Measurements from ENCODE around the gene NVL.
"Not testable (repeated sequence)": the region's sequence is repeated elsewhere in the genome, so short reads cannot be mapped to it uniquely, and the experiment has no call there.

The NVL gene

DNA sequence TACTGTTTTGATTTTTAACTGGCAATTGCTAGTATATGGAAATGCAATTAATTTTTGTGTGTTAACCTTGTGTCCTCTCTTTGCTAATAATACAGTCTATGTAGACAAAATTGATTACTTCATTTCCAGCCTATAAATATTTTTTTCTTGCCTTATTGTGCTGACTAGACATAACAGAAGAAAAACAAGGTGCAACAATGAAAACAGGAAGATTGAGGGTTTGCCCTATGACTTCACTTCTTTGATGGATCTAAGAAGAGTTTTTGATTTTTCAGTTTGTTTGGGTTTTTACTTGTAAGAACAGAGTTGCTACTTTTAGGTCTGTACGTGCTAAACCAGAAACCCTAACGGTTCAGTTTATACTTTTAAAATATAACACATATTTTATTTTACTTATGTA lies 18.2 kb upstream of the NVL start:
- Histone ChIP-seq H3K36me3 (ENCODE audit: insufficient read depth, low read length) (no peaks in the 10 kb centered on the region), H3K9ac (ENCODE audit: low read depth, low read length) (no peak overlapping the region), H3K4me1 (ENCODE audit: insufficient read depth, low read length) (no peaks in the 10 kb centered on the region), H2AFZ (ENCODE audit: low read depth, low read length) (no peak overlapping the region), H3K9me3 (ENCODE audit: insufficient read depth, low read length, severe bottlenecking) (peaks cover 17% of the 10 kb centered on the region), H3K27me3 (ENCODE audit: insufficient read depth, low read length, poor library complexity) (no peaks in the 10 kb centered on the region), H4K20me1 (ENCODE audit: insufficient read depth, low read length) (no peaks in the 10 kb centered on the region), H3K4me2 (ENCODE audit: insufficient read depth, low read length) (no peak overlapping the region), H3K4me3 (ENCODE audit: low read depth in 1 of 2, low read length in 2 of 2) (no peak overlapping the region), H3K27ac (ENCODE audit: low read length) (no peak overlapping the region), H3K79me2 (ENCODE audit: insufficient read depth, low read length) (no peaks in the 10 kb centered on the region)
- no peak for DNase-seq
- no peak for ATAC-seq (ENCODE audit: insufficient read depth, low read depth)
- TF ChIP-seq CTCF (IDR thresholded peaks at IDR 0.05; ENCODE audit: borderline replicate concordance, extremely low read depth, low read length, poor library complexity, severe bottlenecking): no peak
- no peak for TF ChIP-seq EZH2 (IDR thresholded peaks at IDR 0.05; ENCODE audit: borderline replicate concordance, low read depth, low read length, severe bottlenecking)

DNA sequence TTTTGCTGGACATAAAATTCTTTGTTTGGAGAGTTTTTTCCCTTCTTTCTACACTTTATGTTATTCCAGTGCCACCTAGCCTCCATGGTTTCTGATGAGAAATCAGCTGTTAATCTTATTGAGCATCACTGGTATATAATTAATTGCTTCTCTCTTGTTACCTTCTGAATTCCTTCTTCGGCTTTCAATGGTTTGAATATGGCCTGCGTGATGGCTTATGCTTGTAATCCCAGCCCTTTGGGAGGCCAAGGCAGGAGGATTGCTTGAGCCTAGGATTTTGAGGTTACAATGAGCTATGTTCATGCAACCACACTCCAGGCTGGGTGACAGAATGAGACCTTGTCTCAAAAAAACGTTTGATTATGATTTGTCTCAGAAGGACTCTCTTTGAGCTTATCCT lies 13.7 kb upstream of the NVL start:
- Histone ChIP-seq H3K27ac (ENCODE audit: low read length) (no peak overlapping the region), H3K9ac (ENCODE audit: low read depth, low read length) (no peak overlapping the region), H3K36me3 (ENCODE audit: insufficient read depth, low read length) (no peaks in the 10 kb centered on the region), H3K79me2 (ENCODE audit: insufficient read depth, low read length) (no peaks in the 10 kb centered on the region), H3K4me2 (ENCODE audit: insufficient read depth, low read length) (no peak overlapping the region), H2AFZ (ENCODE audit: low read depth, low read length) (no peak overlapping the region), H3K9me3 (ENCODE audit: insufficient read depth, low read length, severe bottlenecking) (peaks cover 19% of the 10 kb centered on the region), H3K4me1 (ENCODE audit: insufficient read depth, low read length) (no peaks in the 10 kb centered on the region), H3K27me3 (ENCODE audit: insufficient read depth, low read length, poor library complexity) (no peaks in the 10 kb centered on the region), H4K20me1 (ENCODE audit: insufficient read depth, low read length) (no peaks in the 10 kb centered on the region), H3K4me3 (ENCODE audit: low read depth in 1 of 2, low read length in 2 of 2) (no peak overlapping the region)
- no peak for ATAC-seq (ENCODE audit: insufficient read depth, low read depth)
- TF ChIP-seq CTCF (IDR thresholded peaks at IDR 0.05; ENCODE audit: borderline replicate concordance, extremely low read depth, low read length, poor library complexity, severe bottlenecking) (no peak), EZH2 (IDR thresholded peaks at IDR 0.05; ENCODE audit: borderline replicate concordance, low read depth, low read length, severe bottlenecking) (no peak)
- DNase-seq: no peak

DNA sequence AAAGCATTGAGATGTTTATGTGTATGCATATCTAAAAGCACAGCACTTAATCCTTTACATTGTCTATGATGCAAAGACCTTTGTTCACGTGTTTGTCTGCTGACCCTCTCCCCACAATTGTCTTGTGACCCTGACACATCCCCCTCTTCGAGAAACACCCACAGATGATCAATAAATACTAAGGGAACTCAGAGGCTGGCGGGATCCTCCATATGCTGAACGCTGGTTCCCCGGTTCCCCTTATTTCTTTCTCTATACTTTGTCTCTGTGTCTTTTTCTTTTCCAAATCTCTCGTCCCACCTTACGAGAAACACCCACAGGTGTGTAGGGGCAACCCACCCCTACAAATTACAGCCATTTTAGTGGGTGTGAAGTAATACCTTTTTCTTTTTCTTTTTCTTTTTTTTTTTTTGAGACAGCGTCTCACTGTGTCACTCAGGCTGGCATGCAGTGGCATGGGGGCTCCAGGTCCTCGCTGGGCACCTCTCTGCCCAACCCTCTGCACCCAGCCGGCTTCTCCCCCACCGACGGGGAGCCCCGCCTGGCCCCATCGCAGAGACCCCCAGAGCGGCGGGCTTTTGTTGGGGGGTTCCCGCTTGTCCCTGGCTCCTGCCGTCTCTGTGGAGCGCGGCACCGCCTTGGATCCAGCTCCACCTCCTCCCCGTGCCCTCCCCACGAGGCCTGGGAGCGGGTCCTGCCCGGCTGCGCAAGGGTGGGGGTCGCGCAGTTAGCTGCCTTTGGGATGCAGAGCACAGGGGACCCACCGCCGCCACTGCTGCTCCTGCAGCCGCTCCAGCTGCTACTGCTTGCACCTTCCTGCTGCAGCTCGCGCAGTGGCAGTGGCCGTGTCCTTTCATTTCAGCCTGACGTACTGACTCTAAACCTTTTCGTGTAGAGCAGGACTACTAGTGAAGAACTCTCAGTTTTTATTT lies 10.7 kb upstream of the NVL start:
- H3K9me3 ChIP-seq (ENCODE audit: insufficient read depth, low read length, severe bottlenecking): peaks cover 19% of the 10 kb centered on the region
- not testable (repeated sequence) for H4K20me1 ChIP-seq (ENCODE audit: insufficient read depth, low read length); H3K4me2 ChIP-seq (ENCODE audit: insufficient read depth, low read length); H3K4me3 ChIP-seq (ENCODE audit: low read depth in 1 of 2, low read length in 2 of 2); H3K27me3 ChIP-seq (ENCODE audit: insufficient read depth, low read length, poor library complexity); H3K4me1 ChIP-seq (ENCODE audit: insufficient read depth, low read length); H2AFZ ChIP-seq (ENCODE audit: low read depth, low read length); H3K27ac ChIP-seq (ENCODE audit: low read length); H3K36me3 ChIP-seq (ENCODE audit: insufficient read depth, low read length); DNase-seq; H3K9ac ChIP-seq (ENCODE audit: low read depth, low read length); H3K79me2 ChIP-seq (ENCODE audit: insufficient read depth, low read length); ATAC-seq (ENCODE audit: insufficient read depth, low read depth)

DNA sequence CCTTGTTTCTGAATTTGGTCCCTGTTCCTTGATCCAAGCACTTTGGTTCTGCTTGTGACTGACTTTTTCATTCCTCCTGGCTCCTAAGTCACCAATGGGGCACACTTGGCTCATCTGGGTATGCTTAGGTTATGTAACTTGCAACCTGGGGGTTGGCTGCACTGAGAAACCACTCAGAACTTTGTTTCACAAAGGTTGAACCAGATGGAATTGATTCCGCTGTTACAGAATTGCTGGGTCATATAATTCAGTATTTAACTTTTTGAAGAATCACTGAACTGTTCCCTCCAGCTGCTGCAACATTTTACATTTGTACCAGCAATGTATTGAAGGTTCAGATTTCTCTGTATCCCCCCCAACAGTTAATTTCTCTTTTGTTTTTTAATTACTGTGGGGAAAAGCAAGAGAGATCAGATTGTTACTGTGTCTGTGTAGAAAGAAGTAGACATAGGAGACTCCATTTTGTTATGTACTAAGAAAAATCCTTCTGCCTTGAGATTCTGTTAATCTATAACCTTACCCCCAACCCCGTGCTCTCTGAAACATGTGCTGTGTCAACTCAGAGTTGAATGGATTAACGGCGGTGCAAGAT lies 9.6 kb upstream of the NVL start:
- H4K20me1 ChIP-seq (ENCODE audit: insufficient read depth, low read length): no peaks in the 10 kb centered on the region
- ATAC-seq (ENCODE audit: insufficient read depth, low read depth) (no peak), DNase-seq (no peak)
- H2AFZ ChIP-seq (ENCODE audit: low read depth, low read length): no peak overlapping the region
- H3K27me3 ChIP-seq (ENCODE audit: insufficient read depth, low read length, poor library complexity): peaks cover 4% of the 10 kb centered on the region
- TF ChIP-seq EZH2 (IDR thresholded peaks at IDR 0.05; ENCODE audit: borderline replicate concordance, low read depth, low read length, severe bottlenecking): no peak
- no peak for TF ChIP-seq CTCF (IDR thresholded peaks at IDR 0.05; ENCODE audit: borderline replicate concordance, extremely low read depth, low read length, poor library complexity, severe bottlenecking)
- no peaks in the 10 kb centered on the region for H3K79me2 ChIP-seq (ENCODE audit: insufficient read depth, low read length)
- H3K4me2 ChIP-seq (ENCODE audit: insufficient read depth, low read length): no peak overlapping the region
- H3K4me3 ChIP-seq (ENCODE audit: low read depth in 1 of 2, low read length in 2 of 2): no peak overlapping the region
- no peaks in the 10 kb centered on the region for H3K4me1 ChIP-seq (ENCODE audit: insufficient read depth, low read length)
- H3K27ac ChIP-seq (ENCODE audit: low read length): no peak overlapping the region
- peaks cover 15% of the 10 kb centered on the region for H3K9me3 ChIP-seq (ENCODE audit: insufficient read depth, low read length, severe bottlenecking)
- H3K9ac ChIP-seq (ENCODE audit: low read depth, low read length): no peak overlapping the region
- no peaks in the 10 kb centered on the region for H3K36me3 ChIP-seq (ENCODE audit: insufficient read depth, low read length)

Data from DND-41 (cell line).